ENCODE data around the gene ACVR2B.

DNA sequence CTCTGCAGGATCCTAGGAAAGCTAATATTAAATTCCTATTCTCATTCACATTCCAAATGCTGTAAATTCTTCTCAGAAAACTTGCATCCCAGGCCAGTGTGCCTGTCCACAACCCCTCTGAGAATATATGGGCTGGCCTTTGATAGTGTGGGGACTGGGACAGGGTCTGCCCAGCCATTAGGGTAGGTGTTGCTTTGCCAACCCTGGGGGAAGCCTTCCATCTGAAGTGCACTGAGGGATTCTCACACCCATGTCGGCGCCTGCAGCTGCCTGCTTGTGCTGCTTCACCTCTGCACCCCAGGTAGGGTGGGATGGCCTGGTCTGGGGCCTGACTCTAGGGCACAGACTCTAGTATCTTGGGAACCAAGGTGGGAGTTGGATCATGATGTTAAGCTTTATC, 27.2 kb downstream of the ACVR2B start:
- TF ChIP-seq, protein P1, sequence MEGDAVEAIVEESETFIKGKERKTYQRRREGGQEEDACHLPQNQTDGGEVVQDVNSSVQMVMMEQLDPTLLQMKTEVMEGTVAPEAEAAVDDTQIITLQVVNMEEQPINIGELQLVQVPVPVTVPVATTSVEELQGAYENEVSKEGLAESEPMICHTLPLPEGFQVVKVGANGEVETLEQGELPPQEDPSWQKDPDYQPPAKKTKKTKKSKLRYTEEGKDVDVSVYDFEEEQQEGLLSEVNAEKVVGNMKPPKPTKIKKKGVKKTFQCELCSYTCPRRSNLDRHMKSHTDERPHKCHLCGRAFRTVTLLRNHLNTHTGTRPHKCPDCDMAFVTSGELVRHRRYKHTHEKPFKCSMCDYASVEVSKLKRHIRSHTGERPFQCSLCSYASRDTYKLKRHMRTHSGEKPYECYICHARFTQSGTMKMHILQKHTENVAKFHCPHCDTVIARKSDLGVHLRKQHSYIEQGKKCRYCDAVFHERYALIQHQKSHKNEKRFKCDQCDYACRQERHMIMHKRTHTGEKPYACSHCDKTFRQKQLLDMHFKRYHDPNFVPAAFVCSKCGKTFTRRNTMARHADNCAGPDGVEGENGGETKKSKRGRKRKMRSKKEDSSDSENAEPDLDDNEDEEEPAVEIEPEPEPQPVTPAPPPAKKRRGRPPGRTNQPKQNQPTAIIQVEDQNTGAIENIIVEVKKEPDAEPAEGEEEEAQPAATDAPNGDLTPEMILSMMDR (IDR thresholded peaks at IDR 0.05) = no peak
- no peak for TF ChIP-seq POLR2A (IDR thresholded peaks at IDR 0.05)
